Measurements from ENCODE around the gene DLG2.
"Not testable (repeated sequence)": the region's sequence is repeated elsewhere in the genome, so short reads cannot be mapped to it uniquely, and the experiment has no call there.

Gene DLG2

DNA sequence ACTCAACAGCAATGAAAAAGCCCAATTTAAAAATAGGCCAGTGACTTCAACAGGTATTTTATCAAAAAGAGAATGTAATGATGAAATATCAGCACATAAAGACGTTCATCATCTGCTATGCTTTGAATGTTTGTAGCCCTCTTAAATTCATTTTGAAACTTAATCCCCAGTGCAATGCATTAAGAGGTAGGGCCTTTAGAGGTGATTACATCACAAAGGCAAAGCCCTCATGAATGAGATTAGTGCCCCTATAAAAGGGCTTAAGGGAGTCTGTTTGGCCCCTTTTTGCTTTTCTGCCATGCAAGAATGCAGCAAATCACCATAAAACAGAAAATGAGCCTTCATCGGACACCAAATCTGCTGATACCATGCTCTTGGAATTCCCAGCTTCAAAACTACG, 637.0 kb downstream of the DLG2 start:
- DNase-seq (ENCODE audit: low read depth): no peak

DNA sequence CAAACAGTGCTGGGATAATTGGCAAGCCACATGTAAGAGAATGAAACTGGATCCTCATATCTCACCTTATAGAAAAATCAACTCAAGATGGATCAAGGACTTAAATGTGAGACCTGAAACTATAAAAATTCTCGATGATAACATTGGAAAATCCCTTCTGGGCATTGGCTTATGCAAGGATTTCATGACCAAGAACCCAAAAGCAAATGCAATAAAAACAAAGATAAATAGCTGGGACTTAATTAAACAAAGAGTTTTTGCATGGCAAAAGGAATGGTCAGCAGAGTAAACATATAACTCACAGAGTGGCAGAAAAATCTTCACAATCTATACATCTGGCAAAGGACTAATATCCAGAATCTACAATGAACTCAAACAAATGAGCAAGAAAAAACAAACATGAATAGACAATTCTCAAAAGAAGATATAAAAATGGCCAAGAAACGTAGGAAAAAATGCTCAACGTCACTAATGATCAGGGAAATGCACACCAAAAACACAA, 639.4 kb downstream of the DLG2 start:
- DNase-seq (ENCODE audit: low read depth): not testable (repeated sequence)

DNA sequence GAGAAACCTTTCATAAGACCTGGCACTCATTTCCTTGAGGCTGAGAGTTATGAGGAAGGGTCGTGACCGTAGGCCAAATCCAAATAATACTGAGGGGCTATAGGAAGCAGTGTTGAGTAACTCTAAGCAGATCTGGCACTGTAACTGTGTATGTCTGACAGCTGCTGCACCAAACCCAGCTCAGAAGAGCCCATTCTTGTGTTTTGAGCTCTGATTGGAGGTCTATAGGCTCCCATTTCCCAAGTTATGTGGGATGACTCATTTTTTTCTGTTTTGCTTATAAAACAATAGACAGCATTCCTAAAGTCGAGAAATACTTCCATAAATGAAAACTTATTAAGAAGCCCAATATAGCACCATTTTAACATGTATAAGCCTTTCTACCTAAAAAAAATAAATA, 645.8 kb downstream of the DLG2 start:
- DNase-seq (ENCODE audit: low read depth): no peak

DNA sequence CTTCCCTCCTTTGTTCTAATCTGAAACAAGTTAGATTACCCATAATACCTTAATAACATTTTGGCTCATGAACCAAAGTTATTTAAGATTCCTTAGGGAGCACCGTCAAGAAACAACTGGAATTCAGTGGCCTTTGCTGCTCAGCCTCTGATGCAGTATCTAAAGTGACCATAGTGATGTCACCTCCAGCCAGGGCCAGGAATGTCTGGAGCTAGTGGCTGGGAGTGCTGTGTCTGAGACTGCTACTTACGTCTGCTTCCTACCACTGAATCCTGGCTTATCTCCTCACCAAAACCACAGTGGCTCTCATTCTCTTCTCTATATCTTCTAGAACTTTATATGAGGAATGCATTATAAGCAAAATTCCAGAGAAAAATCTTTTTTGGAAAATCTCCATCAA, 658.0 kb downstream of the DLG2 start:
- DNase-seq (ENCODE audit: low read depth): no peak

DNA sequence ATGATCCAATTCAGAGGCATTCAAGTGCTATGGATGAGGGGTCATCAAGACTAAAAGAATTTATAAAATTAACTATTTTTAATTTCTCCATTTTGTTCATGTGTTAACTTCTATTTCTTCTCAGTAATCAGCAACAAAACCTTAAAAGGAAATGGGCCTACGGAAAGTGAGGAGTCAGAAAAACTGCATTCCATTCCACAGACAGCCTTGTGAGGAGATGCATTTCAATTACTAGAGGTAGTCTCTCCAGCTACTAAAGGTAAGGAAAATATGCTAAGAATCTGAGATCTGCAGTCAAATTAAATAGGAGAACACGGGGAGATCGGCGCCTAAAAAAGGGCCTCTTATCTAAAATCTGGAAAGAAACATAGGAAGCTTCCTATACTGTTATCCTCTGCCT, 661.7 kb downstream of the DLG2 start:
- no peak for DNase-seq (ENCODE audit: low read depth)

DNA sequence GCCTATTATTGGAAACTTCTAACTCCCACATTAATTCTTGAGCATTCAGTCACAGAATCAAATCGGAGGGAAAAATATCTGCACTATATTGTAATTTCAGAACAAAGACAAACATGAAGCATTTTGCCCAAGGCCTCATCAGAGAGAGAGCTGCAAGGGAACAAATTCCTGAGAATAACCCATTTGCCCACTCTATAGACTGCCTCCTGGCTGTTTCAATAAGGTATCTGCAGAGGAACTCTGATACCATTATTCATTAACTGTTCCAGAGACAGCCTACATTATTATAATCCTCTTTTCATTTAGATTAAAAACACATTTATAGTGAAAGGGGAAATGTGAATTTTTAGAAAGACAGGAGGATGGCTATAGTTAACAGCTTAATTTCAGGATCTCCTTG, 663.9 kb downstream of the DLG2 start:
- DNase-seq (ENCODE audit: low read depth): no peak

DNA sequence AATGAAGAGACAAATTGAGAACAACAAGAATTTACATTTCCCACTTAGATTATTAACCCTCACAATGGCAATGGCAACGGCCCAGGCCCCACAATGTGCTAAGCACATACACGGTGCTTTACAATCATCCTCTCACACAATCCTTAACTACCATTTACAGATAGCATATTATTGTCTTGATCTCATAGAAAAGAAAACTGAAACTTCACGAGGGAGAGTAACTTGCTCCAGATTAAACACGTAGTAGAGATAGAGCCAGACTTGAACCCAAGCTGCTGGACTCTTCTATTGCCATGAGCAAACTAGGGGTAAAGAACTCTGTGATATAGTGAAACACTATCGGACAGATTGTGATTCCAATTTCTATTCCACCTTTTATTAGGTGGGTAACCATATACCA, 665.1 kb downstream of the DLG2 start:
- no peak for DNase-seq (ENCODE audit: low read depth)

DNA sequence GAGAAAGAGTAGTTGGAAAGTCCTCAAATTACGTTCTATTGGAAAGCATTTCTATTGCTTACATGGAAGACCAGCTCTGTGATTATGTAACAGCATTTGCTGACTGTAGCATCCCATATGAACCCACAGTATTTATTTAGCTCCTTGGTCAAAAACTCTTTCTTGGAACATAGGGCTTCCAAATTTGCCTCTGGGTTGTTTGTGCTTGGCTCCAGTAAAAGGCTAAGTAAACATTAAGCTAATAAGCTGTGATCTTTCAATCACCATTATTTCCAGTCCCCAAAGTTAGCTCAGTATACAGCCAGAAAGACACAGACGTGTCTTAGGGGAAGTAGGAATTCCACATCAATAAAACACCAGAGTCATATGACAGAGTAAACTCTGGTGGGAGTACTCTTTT, 668.8 kb downstream of the DLG2 start:
- DNase-seq (ENCODE audit: low read depth): no peak

DNA sequence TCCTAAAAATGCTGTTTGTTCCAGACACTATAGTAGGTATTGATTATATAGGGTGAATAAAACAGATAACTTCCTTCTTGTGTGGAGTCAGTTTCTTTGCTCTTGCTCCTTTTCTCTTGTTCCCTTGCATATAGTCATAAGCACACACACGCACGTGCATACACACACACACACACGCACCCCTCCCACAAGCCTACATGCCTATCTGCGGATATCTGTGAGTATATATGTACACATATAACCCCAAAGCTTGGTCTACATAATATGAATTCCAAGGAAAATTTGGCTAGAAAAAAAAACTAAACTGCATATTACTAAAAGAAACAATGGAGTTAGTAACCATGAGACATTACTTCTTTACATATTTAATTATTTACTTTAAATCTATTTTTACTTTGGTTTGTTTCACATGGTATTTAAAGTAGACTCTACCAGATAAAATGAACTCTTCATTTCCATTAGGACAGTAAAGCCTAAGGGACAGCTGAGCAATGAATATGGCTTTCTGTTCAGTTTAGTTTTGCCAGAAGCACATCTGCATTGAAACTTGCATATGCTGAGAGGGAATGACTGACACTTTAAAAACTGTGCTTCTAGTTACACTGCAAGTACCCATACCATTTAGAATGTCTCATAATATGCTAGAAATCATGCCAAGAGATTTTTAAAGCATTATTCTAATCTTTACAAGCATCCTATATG, 676.4 kb downstream of the DLG2 start:
- no peak for DNase-seq (ENCODE audit: low read depth)

DNA sequence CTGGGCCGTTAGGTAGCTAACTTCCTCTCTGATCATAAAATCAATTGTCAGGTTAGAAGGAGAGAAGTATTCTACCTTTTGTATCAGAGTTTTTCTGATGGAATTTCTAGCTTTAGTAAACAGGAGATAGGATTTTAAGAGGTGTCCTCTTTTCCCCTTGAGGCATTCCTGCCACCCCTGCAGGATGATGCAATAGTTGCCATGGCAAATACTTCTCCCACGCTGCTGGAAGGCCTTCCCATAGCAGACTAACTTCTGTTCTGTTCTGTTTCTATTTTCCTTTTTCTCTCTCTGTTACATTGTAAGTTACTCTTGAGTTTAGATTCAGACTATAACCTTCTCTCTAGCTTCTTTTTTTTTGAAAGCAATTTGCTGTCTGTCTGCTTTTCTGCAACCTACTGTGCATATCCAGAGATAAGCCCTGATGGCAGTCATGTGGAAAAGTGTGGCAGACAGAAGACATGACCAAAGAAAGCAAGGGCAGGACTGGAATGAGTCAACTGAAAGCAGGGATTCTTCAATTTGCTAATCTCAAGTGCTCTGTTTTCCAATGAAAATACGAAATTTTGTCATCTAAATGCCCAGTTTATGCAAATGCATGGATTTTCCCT, 679.1 kb downstream of the DLG2 start:
- no peak for DNase-seq (ENCODE audit: low read depth)

DNA sequence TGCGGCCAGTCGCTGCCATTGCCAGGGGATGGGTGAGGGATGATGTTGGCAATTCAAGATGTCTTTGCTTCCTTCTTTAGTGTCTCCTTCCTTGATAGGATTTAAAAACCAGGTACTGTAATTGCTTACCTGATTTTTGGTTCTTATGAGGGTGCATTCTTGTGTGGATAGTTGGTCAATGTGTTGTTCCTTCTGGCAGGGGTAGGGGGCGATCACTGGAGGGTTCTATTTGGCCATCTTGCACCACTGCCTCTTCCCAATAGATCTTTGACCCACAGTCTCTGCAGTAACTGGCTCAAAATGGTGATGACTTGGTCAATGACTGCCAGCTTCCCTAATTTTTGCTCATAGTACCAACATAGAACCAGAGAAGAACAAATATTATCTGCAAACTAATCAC, 680.1 kb downstream of the DLG2 start:
- DNase-seq (ENCODE audit: low read depth): no peak

DNA sequence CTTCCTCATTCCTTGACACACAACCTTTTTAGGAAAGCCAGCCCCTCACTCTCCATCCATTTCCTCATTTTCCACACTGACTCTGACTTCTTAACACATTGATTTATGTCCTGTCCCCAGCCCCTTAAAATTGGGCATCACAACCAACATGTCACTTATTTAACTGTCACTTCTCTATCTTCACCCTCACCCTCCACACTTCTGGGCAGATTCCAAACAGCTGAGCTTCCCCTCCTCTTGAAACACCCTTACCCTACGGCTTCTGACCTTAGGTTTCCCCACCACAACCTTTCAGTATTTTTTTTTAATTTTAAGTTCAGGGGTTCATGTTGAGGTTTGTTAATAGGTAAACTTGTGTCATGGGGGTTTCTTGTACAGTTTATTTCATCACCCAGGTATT, 696.3 kb downstream of the DLG2 start:
- no peak for DNase-seq (ENCODE audit: low read depth)

DNA sequence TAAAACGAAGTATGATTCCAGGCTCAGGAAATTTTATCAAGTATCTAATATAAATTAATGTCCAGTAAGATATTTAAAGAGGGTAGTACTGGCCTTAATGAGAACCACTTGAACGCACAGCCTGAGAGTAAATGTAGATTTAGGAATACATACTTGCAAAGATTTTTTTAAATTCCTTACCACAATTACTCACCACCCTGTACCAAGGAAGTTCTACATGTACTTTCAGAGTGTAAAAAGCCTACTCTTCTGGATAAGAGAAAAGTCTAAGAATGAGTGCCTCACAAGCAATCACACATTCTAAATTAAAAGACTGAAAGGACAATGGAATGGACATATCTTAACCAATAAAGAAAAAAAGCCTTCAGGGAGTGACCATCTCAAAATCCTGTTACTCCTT, 697.4 kb downstream of the DLG2 start:
- DNase-seq (ENCODE audit: low read depth): no peak

DNA sequence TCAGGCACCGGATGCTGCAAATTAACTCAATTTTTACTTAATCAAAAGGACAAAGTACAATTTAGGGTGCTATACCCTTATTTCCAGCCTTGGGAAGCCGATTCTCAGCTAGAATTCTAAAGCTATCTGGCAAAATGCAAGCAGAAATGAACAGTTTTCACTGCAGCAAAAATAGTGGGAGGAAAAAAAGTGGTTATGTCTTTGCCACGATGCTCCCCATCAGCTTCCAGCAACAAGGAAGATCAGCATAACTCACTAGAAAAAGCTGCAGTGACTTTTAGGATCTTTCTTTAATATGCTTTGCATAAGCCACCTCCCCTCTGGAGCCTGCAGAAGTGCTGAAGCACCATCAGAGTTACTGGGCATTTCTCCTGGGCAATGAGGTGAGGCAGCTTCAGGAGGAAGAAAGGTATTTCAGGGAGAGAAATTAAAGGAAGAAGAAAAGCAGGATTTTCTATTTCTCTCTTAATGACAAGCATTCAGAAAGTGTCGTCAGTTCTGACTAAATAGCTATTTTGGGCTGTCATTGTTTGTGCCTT, 702.9 kb downstream of the DLG2 start:
- no peak for DNase-seq (ENCODE audit: low read depth)

DNA sequence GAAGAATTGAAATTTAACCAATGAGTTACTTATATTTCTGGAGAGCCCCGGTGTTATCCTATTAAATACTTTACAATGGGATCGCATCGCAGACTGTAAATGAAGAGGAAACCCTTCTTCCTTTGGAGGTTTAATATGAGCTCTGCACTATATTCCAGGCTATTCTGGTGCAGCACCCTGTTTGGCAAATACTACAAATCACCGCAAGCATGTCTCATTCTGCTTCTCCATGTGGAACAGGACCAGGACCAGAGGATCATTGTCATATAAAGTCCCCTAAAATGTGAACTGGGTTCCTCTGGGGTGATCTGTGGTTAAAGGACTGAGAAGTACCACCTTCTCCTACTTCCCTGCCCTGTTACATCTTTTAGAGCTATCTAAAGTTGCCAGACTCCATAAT, 703.7 kb downstream of the DLG2 start:
- DNase-seq (ENCODE audit: low read depth): no peak

DNA sequence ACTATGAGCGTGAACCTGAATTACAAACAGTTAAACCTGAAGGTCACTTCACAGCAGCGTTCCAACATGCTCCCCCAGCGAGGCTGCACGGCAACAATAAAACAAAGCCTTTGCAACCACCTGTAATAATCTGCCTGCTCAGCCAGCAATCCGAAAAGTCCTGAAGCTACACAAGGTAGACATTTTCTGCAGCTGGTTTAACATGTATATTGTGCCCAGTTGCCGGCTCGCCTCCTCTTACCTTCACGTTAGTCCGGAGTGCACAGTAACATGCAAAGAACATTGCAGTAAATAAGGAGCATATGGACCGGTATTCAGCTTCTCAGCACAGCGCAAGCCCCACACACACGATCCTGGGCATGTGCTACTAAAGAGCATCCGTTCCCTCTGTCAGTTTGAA, 704.3 kb downstream of the DLG2 start:
- DNase-seq (ENCODE audit: low read depth): no peak

DNA sequence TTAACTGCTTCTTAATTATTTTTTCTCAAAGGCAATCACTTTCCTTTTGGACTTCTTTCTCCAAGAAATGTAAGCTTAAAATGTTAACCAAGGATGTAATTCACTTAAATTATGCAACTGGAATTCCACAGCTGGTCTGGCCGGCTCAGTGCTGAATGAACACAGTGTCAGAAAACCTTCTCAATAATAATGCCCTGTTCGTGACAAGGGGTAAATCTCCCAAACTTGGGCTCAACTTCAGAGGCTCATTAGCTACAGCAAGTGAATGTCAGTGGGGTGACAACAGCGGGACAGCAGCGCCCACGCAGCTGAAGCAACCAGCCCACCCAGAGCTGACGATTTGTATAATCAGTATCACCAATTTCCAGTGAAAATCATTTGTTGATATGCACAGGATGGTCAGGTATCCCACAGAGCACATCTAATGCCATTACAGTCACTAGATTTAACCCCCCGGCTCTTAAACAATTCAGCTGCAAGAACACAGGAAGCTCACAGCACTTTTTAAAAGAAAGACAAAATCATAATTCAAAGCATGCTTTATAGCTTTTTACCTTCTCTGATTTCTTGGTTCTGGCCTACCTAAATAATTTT, 704.8 kb downstream of the DLG2 start:
- DNase-seq (ENCODE audit: low read depth): no peak

DNA sequence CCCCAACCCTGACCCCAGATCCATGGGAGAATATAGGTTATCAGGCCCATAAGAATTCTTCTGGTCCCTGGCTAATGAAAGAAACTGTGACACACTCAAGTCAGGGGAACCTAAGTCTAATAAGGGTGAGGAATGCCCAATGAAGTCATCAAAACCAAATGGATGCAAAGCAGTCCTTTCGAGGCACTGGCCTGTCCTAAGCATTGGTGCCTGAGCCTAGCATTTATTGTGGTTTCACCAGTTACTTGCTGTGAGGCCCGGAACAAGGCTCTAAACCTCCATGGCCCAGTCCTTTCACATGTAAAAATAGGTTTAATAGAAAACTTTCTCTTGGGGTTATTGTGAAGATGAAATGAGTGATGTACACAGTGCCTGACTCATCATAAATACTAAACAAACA, 712.6 kb downstream of the DLG2 start:
- DNase-seq (ENCODE audit: low read depth): no peak

DNA sequence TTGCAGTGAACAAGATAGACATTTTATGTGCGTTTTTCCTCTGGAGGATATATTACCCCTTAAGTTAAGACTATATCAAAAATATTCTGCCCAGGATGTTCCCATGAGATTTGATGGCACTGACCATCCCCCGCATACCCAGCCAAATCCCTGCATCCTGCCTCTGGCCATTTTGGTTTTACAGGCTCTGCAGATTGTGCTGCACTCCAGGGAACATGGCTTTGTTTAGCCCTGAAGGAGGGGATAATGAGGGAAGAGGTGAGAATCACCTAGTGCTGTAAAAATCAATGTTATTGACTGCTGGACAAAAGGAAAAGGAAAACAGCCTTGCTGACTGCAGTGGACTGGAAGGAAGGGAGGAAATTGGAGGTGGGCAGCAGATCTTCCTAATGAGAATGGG, 717.4 kb downstream of the DLG2 start:
- DNase-seq (ENCODE audit: low read depth): no peak

DNA sequence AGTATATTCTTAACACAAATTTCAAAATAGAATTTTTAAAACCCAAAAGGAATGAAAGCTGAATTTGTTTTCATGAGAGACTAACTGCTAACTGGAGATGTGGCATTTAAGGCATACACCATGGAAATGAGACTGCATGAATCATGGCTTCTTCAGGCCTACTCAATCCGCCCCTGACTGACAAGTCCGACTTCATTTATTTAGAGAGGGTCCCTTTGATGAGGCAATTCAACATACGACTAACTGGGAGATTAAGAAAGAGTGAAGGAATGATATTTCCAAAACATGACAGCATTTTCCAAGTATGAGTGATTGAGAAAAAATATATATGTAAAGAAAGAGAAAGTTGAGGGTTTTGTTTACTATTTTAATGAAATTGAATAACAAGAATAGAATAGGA, 720.1 kb downstream of the DLG2 start:
- DNase-seq (ENCODE audit: low read depth): no peak

DNA sequence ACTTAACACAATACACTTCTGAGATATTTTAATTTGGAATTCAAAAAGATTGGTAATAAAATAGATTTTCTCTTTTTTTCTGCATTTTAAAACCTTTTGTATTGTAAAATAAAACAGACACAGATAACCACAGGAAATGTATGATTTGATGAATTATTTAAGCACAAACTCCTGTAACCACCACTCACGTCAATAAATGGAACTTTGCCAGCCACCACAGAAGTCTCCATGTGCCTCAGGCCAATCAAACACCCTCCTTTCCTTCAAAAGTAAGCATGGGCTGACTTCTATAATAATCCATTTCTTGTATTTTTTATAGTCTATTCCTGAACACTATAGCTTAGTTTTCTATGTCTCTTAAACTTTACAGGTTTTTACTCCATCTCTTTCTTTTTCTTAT, 721.7 kb downstream of the DLG2 start:
- no peak for DNase-seq (ENCODE audit: low read depth)

DNA sequence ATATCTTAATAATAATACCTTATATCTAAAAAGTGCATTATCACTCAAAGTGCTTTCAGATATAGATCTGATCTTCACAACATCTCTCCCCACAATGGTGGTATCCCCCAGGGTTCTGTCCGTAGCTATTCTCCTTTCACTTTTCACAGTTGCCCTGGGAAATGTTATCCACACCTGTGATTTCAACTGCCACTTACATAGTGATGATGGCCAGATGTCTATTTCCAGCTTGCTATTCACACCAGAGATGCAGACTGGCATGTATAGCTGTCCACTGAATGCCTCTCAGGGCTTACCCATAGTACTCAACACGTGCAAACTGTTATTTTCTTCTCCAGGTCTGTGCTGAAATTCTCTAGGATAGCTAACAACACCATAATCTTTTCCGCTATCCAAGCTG, 724.7 kb downstream of the DLG2 start:
- DNase-seq (ENCODE audit: low read depth): no peak

DNA sequence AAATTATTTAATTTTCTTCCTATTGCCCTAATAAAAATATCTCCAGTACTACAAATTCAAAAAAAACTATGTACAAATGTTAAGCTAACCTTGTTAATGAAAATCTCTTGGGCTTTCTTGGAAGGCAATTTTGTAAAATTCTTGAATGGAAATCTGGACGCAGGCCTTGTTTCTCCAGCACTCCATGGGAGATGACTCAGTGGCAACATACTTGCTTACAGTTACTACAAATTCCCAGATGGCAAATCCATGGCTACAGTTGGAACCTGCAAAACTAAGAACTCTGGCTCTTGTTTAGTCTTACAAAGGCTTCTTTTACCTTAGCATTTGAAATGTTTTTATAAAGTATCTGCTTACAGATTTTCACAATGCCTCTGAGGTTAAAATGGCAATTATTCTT, 725.2 kb downstream of the DLG2 start:
- no peak for DNase-seq (ENCODE audit: low read depth)

DNA sequence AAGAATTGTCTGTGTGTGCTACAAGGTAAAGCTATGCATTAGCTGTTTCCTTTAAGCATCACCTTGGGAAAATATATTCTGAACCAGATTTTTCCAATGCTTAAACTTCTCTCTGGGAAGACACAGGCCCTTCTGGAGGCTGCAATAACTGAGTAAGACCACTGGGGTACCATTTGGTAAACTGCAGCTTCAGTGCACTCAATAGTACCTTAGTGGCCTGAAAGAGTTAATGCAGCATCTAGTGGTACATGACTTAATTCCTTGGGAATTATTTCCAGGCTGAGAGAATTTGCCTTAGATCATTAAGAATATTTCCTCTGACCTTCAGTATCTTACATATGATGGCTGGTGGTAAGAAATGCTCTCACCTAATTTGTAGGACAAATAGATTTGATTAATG, 727.4 kb downstream of the DLG2 start:
- no peak for DNase-seq (ENCODE audit: low read depth)
